Measurements from ENCODE around the gene RNGTT.

Gene RNGTT

GRCh38 chr6:88641178-88641903 is 322.1 kb downstream of the RNGTT start:
- TF ChIP-seq CTCF (IDR thresholded peaks at IDR 0.05; ENCODE audit: low read depth, low read length), result no peak
- no peak overlapping the region for H3K4me3 ChIP-seq (ENCODE audit: low read depth, low read length)

- no peak overlapping the region for H3K4me3 ChIP-seq (ENCODE audit: low read depth, low read length)
- TF ChIP-seq CTCF (IDR thresholded peaks at IDR 0.05; ENCODE audit: low read depth, low read length), result no peak
These were observed 325.5 kb downstream of the RNGTT start for GRCh38 chr6:88637761-88638545.

- H3K4me3 ChIP-seq (ENCODE audit: low read depth, low read length), result no peak overlapping the region
- TF ChIP-seq CTCF (IDR thresholded peaks at IDR 0.05; ENCODE audit: low read depth, low read length), result no peak
These were observed 326.5 kb downstream of the RNGTT start for GRCh38 chr6:88636871-88637270.

- H3K4me3 ChIP-seq (ENCODE audit: low read depth, low read length), result no peak overlapping the region
- no peak for TF ChIP-seq CTCF (IDR thresholded peaks at IDR 0.05; ENCODE audit: low read depth, low read length)
These were observed 329.6 kb downstream of the RNGTT start for GRCh38 chr6:88633782-88634181.

- no peak overlapping the region for H3K4me3 ChIP-seq (ENCODE audit: low read depth, low read length)
- TF ChIP-seq CTCF (IDR thresholded peaks at IDR 0.05; ENCODE audit: low read depth, low read length), result no peak
These were observed 331.6 kb downstream of the RNGTT start for GRCh38 chr6:88631830-88632229.

- no peak for TF ChIP-seq CTCF (IDR thresholded peaks at IDR 0.05; ENCODE audit: low read depth, low read length)
- no peak overlapping the region for H3K4me3 ChIP-seq (ENCODE audit: low read depth, low read length)
These were observed 333.5 kb downstream of the RNGTT start for GRCh38 chr6:88629838-88630494.

- no peak for TF ChIP-seq CTCF (IDR thresholded peaks at IDR 0.05; ENCODE audit: low read depth, low read length)
- no peak overlapping the region for H3K4me3 ChIP-seq (ENCODE audit: low read depth, low read length)
These were observed 337.0 kb downstream of the RNGTT start for GRCh38 chr6:88626460-88626859.

All from WI38 (cell line).